Osteoblast (primary cell): ENCODE results near the gene NAGS. TPM values are rescaled to one million over a fixed set of nuclear protein-coding genes. Genes with fewer than 3 reads are reported as not detected.

Experiments used
- DNase-seq: peaks from one replicate; pipeline ENCODE4 v3.0.0; 2011; ENCODE audit warnings: low spot score, mixed read lengths; ENCODE audit not compliant: insufficient read length; ENCODE audit errors: missing footprints
- H2AFZ ChIP-seq: 2 replicates; pipeline ENCODE4 v1.6.0; 2011; ENCODE audit warnings: mild to moderate bottlenecking, low read length
- H3K27ac ChIP-seq: 2 replicates; pipeline ENCODE4 v1.5.1; 2011; ENCODE audit warnings: mild to moderate bottlenecking, low read depth, low read length, moderate library complexity
- H3K27me3 ChIP-seq: 2 replicates; pipeline ENCODE4 v1.6.0; 2012; ENCODE audit warnings: mild to moderate bottlenecking, control low read depth, inconsistent platforms, low read length, moderate library complexity; ENCODE audit not compliant: insufficient read depth
- H3K36me3 ChIP-seq: 2 replicates; pipeline ENCODE4 v1.5.1; 2011; ENCODE audit warnings: mild to moderate bottlenecking, low read length, control low read depth, moderate library complexity; ENCODE audit not compliant: insufficient read depth
- H3K4me1 ChIP-seq: 2 replicates; pipeline ENCODE4 v1.5.1; 2011; ENCODE audit warnings: mild to moderate bottlenecking, low read length, control low read depth, moderate library complexity; ENCODE audit not compliant: insufficient read depth
- H3K4me2 ChIP-seq: 2 replicates; pipeline ENCODE4 v1.6.0; 2011; ENCODE audit warnings: mild to moderate bottlenecking, low read length; ENCODE audit not compliant: insufficient read depth
- H3K4me3 ChIP-seq: fragments of 200-600 bp; sonication (generic); 3 replicates; pipeline ENCODE4 v1.5.1; 2012; ENCODE audit warnings: mild to moderate bottlenecking, low read length, inconsistent platforms; ENCODE audit not compliant: insufficient read depth
- H3K79me2 ChIP-seq: 2 replicates; pipeline ENCODE4 v1.6.0; 2012; ENCODE audit warnings: mild to moderate bottlenecking, low read length, control low read depth, inconsistent platforms; ENCODE audit not compliant: insufficient read depth
- H3K9me3 ChIP-seq: 2 replicates; pipeline ENCODE4 v1.5.1; 2011; ENCODE audit warnings: low read depth, low read length, control low read depth
- H4K20me1 ChIP-seq: 2 replicates; pipeline ENCODE4 v1.6.0; 2012; ENCODE audit warnings: mild to moderate bottlenecking, low read length, control low read depth; ENCODE audit not compliant: insufficient read depth
- total RNA-seq: library from RNA; depleted of rRNA; stranded (reverse); fragments of >200 nt; gene quantifications from 2 replicates; pipeline ENCODE4 v1.2.3, GENCODE V29; 2012
- TF ChIP-seq, protein P1 (sequence below): IDR thresholded peaks from 2 replicates; pipeline ENCODE4 v1.5.1; 2011; ENCODE audit warnings: mild to moderate bottlenecking, low read depth, low read length, moderate library complexity; ENCODE audit errors: extremely low read depth

The NAGS gene
- total RNA-seq, 1 donor, result 0.36 TPM

DNA sequence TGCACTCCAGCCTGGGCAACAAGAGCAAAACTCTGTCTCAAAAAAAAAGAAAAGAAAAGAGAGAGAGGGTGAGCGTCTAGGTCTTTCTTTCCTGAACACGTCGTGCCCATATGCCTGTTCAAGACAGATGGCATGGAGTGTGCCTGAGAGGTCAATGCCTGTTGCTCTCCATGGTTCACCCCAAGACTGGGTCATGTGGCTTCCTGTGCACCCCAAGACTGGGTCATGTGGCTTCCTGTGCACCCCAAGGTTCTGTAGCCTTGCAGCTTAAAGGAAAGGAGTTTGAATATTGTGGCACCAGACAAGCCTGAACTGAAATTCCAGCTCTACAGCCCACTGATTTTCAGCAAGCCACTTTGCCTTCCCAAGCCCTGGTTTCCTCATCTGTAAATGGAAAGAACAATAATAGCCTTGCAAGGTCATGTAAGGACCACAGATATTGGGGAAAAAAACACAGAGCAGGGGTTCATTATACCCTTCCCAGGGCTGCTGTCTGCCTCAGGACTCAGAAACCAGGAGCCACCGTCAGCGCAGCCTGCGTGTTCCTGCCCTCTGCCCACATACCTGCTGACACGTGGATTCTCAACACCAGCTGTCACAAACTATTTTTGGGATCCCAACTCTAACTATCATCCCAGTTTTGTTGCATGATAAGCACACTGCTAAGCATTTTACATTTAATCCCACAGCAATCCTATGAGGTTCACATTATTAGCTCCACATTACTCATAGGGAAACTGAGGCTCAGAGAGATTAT is 18.0 kb upstream of the NAGS start:
- H3K27me3 ChIP-seq, result peaks cover 37% of the 10 kb centered on the region
- no peaks in the 10 kb centered on the region for H3K9me3 ChIP-seq
- H3K79me2 ChIP-seq, result no peaks in the 10 kb centered on the region
- no peak overlapping the region for H2AFZ ChIP-seq
- no peak for DNase-seq
- no peak overlapping the region for H3K27ac ChIP-seq
- H3K4me3 ChIP-seq, result no peak overlapping the region
- no peak overlapping the region for H3K4me2 ChIP-seq
- H3K4me1 ChIP-seq, result no peaks in the 10 kb centered on the region
- TF ChIP-seq, protein P1, sequence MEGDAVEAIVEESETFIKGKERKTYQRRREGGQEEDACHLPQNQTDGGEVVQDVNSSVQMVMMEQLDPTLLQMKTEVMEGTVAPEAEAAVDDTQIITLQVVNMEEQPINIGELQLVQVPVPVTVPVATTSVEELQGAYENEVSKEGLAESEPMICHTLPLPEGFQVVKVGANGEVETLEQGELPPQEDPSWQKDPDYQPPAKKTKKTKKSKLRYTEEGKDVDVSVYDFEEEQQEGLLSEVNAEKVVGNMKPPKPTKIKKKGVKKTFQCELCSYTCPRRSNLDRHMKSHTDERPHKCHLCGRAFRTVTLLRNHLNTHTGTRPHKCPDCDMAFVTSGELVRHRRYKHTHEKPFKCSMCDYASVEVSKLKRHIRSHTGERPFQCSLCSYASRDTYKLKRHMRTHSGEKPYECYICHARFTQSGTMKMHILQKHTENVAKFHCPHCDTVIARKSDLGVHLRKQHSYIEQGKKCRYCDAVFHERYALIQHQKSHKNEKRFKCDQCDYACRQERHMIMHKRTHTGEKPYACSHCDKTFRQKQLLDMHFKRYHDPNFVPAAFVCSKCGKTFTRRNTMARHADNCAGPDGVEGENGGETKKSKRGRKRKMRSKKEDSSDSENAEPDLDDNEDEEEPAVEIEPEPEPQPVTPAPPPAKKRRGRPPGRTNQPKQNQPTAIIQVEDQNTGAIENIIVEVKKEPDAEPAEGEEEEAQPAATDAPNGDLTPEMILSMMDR, result no peak
- no peaks in the 10 kb centered on the region for H3K36me3 ChIP-seq
- no peaks in the 10 kb centered on the region for H4K20me1 ChIP-seq

DNA sequence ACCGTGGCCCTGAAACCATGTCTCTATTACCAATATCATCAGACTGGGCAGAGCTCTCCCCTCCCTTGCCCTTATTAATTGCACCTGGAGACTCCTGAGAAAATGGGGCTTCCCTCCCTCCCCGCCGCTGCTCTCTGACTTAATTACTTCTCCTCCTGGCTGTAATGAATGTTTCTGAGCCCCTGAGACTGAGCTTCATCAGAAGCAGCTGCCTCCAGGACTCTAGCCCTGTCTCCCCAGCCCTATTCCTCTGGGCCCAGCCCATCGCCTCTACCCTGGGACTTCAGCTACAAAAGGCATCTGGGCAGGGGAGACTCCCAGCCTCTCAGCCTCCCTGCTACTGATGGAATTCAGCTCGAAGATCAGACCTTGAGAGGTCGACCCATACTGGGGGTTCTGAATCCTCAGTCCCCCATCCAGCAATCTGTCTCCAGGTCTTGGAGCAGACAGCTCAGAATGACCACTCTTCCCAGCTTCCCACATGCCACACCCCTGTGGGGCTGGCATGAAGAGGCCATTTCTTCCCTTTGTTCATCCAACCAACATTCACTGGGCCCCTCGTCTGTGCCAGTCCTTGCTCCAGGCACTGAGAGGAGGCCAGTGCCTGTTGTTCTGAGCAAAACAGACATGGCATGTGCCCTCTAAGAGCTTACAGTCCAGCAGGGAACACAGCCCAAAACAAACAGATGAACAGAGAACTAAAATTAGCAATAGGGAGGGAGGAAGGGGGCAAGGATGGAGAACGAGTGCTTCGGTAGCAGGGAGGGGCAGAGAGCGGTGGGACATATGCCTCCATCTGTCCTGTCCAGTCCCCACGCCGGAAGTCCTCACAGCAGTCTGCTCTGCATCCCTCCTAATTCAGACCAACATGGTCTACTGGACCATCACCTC is 17.0 kb upstream of the NAGS start:
- no peak overlapping the region for H3K27ac ChIP-seq
- no peak overlapping the region for H2AFZ ChIP-seq
- peaks cover 29% of the 10 kb centered on the region for H3K27me3 ChIP-seq
- no peaks in the 10 kb centered on the region for H3K79me2 ChIP-seq
- no peaks in the 10 kb centered on the region for H4K20me1 ChIP-seq
- TF ChIP-seq, protein P1, result no peak
- H3K4me3 ChIP-seq, result no peak overlapping the region
- no peaks in the 10 kb centered on the region for H3K4me1 ChIP-seq
- no peak overlapping the region for H3K4me2 ChIP-seq
- DNase-seq, result peak; percentile 66
- H3K36me3 ChIP-seq, result no peaks in the 10 kb centered on the region
- no peaks in the 10 kb centered on the region for H3K9me3 ChIP-seq

DNA sequence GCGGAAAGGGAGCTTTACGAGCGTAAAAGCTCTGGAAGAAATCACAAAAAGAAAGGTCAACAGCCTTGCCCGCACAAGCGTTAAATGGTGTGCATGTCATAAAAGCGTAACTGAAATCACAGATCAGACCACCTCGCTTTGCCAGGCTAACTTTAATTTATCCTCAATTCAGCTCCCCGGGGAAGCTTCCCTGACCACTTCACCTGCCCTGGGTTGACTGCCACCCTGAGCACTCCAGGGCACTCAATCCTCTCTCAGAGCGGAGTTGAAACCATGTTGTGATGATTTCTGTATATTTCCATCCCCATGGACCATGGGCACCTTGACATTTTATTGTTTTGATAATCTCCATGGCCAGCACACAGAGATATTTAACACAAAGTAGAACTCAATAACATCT is 16.1 kb upstream of the NAGS start:
- Histone ChIP-seq H3K27me3 (peaks cover 22% of the 10 kb centered on the region), H3K27ac (no peak overlapping the region), H3K9me3 (no peaks in the 10 kb centered on the region), H2AFZ (no peak overlapping the region), H4K20me1 (no peaks in the 10 kb centered on the region), H3K79me2 (no peaks in the 10 kb centered on the region), H3K36me3 (no peaks in the 10 kb centered on the region), H3K4me3 (no peak overlapping the region), H3K4me1 (no peaks in the 10 kb centered on the region), H3K4me2 (no peak overlapping the region)
- TF ChIP-seq, protein P1, result no peak
- no peak for DNase-seq

DNA sequence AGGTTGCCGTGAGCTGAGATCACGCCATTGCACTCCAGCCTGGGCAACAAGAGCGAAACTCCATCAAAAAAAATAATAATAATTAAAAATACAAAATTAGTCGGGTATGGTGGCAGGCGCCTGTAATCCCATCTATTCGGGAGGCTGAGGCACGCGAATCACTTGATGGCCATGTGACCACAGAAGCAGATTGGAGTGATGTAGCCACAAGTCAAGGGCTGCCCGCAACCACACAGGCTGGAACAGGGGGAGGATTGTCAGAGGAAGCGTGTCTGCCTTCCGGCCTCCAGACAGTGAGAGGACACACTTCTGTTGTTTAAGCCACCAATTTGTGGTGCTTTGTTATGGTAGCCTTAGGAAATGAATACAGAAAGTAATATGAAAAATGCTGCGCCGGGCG is 11.8 kb upstream of the NAGS start:
- Histone ChIP-seq H3K36me3 (no peaks in the 10 kb centered on the region), H3K4me1 (peaks cover 9% of the 10 kb centered on the region), H3K4me3 (no peak overlapping the region), H3K27me3 (peaks cover 19% of the 10 kb centered on the region), H3K4me2 (no peak overlapping the region), H3K27ac (no peak overlapping the region), H3K9me3 (no peaks in the 10 kb centered on the region), H2AFZ (no peak overlapping the region), H3K79me2 (no peaks in the 10 kb centered on the region), H4K20me1 (no peaks in the 10 kb centered on the region)
- no peak for DNase-seq
- TF ChIP-seq, protein P1, result no peak
